ENCODE data around the gene REV3L. TPM values are rescaled to one million over a fixed set of nuclear protein-coding genes. Genes with fewer than 3 reads are reported as not detected.

Gene REV3L
- total RNA-seq, 3 donors from 2014 or later, result 17.7 to 56.4 (median 20.7) TPM

DNA sequence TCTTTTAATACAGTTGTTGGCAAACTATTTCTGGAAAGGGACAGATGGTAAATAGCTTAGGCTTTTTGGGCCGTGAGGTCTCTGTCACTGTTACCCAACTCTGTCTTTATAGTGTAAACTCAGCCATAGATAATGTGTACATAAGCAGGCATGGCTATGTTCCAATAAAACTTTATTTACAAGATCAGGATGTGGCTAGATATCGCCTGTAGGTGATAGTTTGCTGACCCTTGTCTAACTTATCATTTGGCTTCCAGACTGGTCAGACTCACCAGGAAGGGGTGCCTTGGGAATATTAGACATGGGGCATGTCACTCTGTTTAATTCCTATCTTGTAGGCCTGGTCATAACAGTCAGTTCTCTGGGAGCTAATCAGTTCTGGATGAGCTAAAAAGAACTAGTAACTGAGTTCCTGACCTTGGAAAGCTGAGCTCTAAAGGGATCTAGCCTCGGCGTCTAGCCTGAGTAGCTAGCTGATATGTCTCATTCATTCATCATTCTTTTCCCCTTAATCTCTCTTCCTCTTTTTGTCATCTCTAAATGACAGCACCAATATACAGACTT lies 232.1 kb downstream of the REV3L start:
- TF ChIP-seq, protein P1, sequence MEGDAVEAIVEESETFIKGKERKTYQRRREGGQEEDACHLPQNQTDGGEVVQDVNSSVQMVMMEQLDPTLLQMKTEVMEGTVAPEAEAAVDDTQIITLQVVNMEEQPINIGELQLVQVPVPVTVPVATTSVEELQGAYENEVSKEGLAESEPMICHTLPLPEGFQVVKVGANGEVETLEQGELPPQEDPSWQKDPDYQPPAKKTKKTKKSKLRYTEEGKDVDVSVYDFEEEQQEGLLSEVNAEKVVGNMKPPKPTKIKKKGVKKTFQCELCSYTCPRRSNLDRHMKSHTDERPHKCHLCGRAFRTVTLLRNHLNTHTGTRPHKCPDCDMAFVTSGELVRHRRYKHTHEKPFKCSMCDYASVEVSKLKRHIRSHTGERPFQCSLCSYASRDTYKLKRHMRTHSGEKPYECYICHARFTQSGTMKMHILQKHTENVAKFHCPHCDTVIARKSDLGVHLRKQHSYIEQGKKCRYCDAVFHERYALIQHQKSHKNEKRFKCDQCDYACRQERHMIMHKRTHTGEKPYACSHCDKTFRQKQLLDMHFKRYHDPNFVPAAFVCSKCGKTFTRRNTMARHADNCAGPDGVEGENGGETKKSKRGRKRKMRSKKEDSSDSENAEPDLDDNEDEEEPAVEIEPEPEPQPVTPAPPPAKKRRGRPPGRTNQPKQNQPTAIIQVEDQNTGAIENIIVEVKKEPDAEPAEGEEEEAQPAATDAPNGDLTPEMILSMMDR (IDR thresholded peaks at IDR 0.05), result no peak
- H3K36me3 ChIP-seq (ENCODE audit: low read depth), result no peaks in the 10 kb centered on the region
- no peaks in the 10 kb centered on the region for H3K9me3 ChIP-seq
- DNase-seq (no peak), ATAC-seq (no peak)
- intact Hi-C loops (cut with DNase I, micrococcal nuclease), result loop anchor here in 1 of 2 donors (10.0 kb wide), 1 partner anchor 224 kb away; no protein-coding TSS in a partner anchor
- H3K4me1 ChIP-seq (ENCODE audit: low read depth), result no peaks in the 10 kb centered on the region
- no peak overlapping the region for H3K4me3 ChIP-seq

Other genes with a start within 250 kb of the REV3L start
- 10 to 100 TPM; 33.6 to 69.5 (median 67.2) TPM for gene TRAF3IP2, start 122.7 kb upstream of the REV3L start, total RNA-seq

Measured in mucosa of descending colon (tissue), 3 donors.